RKO (cell line): Measurements from ENCODE around the gene ESYT2.

Source experiments
- DNase-seq: peaks from one replicate; pipeline ENCODE4 v3.0.0-alpha.2; 2016; ENCODE audit warnings: low spot score

The ESYT2 gene

DNA sequence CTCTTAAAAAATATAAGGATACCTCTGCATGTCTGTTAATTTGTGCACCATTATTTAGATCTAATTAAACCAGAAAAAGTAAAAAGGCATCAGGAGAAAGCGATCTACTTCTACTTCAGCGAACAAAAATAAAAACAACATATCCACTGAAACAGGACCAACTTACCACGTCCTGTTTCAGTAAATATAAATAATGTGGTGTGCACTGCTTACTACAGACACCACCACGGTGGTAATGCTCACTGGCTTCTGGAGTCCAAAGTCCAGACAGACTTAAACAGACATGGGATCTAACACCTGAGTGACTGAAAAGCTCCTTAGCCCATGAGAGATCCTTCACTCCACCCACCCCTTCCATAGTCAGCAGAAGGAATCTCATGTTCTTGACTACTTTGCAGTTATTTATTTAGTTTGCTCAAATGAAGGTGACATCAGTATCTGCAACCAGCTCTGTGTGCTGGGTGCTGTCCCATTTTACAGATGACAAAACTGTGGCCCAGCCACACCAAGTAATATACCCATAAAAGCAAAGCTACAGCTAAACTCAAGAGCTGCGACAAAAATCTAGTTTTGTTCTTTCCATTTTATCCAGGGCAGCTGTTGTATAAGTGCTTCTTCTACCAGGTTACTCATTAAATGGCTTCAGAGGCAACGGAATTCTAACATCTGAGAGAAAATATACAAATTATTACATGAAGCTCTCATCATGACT lies 62.6 kb downstream of the ESYT2 start:
- DNase-seq = no peak

DNA sequence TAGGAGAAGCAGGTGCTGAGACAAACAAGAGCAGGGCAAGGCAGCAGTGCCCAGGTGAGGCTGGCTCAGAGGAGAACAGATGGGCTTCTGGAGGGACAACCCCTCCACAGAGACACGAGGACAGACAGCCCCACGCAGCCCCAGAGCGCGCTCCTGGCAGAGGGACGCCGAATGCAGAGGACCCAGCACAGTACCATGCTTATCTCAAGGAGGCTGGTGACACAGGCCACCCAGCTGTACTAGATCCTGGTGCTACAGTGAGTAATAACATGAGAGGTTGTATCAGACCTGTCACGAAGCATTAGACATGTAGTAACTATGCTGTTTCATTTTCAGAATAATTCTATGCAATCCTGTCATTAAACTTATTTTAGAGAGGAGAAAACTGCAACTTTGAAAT lies 64.3 kb downstream of the ESYT2 start:
- no peak for DNase-seq

DNA sequence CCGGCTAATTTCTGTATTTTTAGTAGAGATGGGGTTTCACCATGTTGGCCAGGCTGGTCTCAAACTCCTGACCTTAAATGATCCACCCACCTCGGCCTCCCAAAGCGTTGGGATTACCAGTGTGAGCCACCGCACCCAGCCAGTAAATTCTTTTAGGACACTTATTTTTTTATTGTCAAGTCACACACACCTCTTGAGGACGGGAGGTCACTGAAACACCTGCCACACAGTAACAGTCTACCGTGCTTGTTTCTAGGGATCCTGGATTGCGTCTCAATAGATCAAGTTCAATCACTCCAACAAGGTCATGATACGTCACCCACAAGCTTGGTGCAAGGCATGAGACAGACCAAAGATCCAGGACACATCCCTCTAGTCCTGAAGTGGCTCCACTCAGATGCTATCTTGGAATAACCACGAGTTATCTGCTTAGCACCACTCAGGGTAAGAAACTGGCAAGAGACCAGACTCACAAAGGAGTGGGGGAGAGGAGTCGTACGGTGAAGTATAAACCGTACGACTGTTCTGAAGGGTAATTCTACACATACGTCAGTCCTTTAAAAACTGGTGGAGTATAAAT lies 65.8 kb downstream of the ESYT2 start:
- no peak for DNase-seq

DNA sequence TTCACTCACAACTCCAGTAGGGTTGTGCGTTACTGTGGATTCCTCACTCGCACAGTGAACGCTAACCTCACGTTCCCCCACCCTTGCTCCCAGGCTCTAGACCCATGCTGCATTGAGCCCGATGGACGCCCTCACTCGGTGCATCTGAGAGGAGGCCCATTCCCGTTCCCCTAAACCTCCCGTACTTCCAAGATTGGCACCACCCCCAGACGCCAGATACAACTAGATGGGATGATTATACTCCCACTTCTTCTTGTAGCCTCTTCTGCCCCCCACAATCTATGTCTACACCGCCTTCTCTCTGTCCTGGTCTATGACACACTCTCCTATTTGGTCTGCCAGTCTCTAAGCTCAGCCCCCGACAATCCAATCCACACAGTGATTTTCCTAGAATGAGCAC lies 67.4 kb downstream of the ESYT2 start:
- no peak for DNase-seq

DNA sequence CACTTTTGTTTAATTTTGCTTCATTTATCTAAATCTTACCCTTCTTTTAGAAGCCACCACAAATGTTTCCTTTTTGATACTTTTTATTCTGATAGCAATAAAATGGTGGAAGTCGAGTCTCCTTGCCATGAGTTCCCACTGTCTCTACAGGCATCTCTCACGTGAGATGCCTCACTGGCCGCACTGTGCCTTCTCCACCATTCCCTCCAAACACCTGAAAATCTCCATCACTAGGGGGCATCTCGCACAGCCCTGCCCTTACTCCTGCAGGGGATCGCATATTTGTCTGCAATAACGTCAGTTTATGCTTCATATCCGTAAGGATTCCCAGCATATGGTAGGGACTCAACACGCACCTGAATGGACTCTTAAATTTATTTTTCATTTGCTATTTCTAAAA lies 68.4 kb downstream of the ESYT2 start:
- DNase-seq = no peak

DNA sequence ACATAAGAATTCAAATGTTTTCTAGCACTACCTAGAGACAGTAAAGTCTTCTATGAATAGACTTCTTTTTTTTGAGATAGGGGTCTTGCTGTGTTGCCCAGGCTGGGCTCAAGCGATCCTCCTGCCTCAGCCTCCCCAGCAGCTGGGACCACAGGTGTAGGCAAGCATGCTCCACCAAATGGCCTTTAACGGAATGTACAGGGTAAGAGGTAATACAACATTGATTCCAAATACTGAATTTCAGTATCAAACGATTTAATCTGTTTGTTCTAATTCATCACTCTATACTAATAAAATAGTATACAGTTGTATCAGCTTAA lies 68.9 kb downstream of the ESYT2 start:
- DNase-seq = no peak

DNA sequence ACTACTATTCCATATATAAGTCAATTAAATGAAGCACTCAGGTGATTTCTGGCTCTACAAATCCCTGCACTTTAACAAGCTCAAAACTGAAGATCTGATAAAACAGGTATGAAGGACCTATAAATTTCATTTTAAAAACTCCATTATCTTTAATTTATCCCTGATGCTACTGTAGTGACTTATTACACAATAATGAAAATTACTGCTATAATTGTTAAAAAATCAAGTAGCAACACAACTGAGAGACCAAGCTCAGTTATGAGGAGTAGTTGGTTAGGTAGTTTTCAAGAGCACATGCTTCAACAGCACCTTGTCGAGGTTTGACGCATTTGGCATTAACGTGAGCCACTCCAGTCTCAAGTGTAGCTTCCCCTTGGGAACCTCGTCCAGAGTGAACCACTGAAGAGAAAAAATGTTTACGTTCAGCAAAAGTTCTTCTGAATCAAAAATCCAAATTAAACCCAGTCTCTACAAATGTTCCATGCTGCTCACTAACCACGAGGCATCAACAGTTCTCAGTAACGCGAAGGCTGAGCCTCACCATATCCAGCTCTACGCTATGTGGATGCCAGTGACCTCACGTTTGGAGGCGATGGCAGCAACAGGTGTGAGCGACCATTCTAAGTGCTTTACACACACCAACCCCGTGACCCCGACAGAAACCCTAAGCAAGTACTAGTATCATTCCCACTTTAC lies 69.4 kb downstream of the ESYT2 start:
- no peak for DNase-seq

DNA sequence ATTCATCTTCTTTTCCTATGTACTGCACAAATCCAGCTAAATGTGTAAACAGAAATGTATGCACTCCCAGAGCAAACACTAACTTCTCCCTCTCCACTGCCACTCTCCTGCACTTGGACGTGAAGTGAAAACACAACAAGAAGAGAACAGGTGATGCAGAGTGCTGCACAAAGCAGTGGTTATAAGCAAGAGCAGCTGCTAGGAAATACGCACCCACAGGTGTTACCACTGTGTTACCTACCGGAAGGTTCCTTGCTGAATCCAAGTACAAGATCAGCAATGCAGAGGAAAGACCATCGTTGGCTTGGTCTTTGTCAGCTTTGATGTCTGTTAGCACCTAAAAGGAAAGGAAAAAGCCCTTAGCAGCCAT lies 70.1 kb downstream of the ESYT2 start:
- no peak for DNase-seq

DNA sequence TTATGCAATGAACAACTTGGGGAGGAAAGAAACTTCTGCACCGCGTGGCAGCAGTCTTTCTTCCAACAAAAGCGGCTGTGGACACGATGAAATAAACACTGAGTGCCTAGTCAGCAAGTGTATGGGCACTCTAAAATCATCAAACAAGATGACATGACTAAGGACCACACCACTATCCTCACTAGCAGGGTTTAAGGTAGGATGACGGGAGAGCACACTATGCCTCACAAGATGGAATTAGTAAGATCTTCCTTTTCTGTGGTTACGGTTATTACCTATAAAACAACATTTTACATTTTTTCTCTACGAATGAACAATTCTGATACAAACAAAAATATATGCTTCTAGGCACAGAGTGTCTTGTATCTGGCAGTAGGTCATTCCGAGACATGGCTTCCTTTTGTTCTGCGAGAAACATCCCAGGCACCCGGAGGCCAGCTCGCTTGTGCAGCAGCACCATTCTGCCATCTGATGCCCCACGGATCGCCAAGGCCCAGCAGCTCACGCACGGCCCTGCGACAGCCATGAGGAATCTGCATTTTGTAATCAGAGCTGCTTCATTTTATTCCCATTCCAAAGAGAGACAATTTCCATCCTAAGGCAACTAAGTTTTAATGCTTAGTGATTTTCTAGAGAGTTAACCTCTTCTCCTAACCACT lies 70.6 kb downstream of the ESYT2 start:
- no peak for DNase-seq

DNA sequence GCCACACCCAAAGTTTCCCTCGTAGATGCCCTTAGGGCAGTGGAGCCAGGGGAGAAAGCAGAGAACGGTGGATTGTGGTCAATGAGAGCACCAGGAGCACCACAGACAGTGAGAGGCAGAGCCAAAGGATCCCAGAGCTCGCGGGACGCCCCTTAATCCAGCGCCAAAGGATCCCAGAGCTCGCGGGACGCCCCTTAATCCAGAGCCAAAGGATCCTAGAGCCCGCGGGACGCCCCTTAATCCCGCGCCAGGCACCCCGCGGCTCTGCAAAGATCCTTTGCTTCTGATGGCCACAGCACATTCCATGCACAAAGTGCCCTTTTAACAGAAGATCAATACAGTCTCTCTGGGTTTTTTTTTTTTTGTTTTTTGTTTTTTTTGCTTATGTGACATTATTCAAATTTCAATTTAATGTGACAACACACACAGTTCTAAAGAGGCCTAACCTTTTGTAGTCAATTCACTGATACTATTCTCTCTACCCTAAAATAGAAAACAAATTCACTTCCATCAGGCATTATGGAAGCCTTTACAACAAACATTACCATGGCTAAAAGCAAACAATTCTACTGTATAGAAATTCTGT lies 71.8 kb downstream of the ESYT2 start:
- no peak for DNase-seq

DNA sequence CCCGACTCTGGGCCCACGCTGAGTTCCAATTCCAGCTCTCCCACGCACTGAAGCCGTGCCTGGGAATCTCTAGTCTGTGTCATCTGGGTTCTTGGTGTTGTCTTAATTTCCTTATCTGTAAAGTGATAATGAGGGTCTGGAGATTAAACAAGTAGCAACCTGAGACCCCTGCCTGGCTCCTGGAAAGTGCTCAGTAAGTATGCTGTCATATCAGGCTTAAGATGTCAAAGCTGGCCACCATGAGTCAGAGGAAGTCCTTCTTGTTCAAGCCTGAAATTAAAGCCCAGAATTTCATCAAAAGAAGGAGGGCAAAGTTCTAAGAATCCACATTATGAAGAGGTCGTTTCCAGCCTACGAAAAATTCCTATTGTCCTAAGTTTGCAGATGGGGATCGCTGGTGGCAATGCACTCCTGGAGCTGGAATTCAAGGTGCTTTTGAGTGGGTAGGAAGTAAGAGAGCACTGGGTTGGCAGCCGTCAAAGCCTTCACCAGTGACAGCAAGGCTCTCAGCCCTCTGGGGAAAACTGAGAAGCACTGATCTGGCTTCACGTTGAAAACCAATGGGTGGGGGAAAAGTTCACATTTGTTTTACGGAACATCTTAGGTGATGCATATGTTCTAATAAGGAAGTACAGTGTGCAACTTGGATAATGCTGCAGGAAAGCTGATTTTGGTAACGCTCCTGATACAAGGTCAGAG lies 74.4 kb downstream of the ESYT2 start:
- DNase-seq = no peak

DNA sequence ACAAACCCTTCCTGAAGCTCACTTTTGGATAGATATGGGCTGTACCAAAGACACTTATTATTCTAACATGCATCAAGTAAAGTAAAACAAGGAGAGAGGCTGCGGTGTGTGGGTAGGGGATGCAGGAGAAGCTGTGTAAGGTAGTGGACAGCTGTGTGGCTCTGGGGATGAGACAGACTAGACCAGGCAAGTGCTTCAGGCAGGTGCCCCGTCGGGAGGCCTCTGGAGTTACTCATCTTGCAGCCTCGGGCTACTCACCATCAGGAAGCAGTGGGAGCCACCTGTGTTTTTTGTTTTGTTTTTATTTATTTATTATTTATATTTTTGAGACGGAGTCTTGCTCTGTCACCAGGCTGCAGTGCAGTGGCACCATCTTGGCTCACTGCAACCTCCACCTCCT lies 75.4 kb downstream of the ESYT2 start:
- no peak for DNase-seq

DNA sequence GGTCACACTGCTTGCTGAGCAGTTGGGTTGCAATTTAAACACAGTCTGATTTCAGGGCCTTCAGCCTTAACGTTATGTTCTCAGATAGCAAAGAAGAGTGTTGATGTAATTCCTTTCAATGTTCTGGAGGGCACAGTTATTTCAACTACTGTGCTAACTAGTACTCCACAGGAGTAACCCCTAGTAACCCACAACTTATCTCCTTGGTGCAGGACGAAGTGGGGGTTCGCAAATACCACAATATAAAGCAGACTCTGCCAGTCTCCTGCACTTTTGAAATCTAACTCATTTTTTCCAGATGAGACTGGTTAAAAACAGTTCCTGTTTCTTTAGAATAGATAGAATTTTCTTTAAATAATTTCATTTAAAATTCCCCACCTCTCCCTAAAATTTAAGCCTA lies 77.6 kb downstream of the ESYT2 start:
- DNase-seq = no peak

DNA sequence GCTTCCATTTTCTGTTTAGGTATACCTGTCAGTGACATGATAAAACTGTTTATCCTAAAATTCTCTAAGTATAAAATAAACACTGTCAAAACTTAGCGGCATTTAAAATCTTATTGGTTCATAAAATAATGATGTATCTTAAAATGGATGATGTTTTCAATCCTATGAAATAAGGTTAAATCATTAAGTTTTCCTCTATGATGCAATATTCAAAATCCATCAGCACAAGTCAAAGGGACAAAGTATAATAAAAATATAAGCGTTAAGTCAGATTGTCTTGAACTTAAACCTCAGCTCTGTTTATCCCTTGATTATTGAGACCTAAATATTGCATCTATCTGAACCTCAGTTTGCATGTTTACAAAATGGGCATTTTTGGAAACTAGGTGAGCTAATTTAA lies 78.1 kb downstream of the ESYT2 start:
- no peak for DNase-seq

DNA sequence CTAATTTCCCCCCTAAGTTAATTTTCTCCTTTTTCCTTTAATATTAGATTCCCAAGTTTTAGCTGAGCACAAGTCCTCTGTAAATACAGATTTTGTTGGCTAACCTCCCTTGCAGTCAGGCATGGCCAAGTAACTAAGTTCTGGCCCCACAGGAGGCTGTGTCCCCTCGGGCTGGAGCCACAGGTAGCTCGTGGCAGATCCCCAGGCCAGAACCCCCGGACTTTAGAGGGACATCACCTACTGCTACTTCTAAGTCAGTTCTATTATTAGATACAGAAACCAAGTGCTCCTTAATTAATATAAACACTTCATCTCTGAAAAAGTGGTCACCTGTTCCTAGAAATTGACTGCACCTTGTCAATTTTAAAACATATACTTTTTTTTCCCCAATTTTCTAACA lies 78.6 kb downstream of the ESYT2 start:
- no peak for DNase-seq

DNA sequence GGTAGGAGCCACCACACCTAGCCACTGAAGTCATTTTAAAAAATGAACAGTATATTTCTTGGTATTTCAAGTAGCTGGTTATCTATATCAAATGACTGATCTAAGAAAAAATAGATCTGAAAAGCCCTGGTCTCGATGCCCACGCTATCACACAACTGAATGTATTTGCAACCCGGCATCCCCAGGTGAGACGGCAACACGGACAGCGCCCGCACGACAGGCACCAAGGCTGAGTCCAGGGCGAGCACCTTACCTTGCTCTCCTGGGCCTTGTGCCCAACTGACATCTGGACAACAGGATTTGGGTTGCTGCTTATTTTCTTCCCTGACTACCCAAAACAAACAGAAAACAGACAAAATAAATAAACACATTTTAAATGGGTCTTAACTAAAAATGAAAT lies 79.9 kb downstream of the ESYT2 start:
- DNase-seq = no peak

DNA sequence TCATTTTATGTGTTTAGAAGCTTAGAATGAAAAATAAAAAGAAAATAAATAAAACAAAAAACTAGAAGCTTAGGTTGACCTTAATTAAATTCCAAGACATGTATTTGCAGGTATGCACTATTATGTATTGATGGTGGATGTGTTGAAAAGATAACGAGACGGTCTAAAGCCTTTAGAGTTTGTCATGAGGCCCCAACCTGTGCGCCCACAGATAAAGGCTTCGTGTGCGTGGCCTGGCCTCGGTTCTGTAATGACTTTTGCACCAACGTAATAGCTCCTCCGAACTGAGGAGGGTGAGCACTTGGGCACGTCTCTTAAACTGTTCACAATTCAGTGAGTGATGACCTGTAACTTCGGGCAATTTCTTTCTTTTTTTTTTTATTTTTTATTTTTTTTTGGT lies 81.0 kb downstream of the ESYT2 start:
- no peak for DNase-seq

DNA sequence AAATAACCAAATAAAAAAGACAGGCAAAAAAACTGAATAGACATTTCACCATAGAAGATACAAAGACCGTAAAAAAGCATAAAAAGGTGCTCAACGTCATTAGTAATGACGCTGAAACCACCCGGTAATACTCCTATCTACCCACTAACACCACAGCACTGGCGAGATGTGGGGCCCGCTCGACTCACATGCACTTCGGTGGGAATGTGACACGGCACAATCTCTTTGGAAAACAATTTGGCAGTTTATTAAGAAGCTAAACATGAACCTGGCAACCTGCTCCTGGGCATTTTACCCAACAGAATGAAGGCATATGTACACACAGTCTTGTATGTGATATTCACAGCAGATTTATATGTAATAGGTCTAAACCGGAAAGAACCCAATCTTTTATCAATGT lies 81.9 kb downstream of the ESYT2 start:
- no peak for DNase-seq

DNA sequence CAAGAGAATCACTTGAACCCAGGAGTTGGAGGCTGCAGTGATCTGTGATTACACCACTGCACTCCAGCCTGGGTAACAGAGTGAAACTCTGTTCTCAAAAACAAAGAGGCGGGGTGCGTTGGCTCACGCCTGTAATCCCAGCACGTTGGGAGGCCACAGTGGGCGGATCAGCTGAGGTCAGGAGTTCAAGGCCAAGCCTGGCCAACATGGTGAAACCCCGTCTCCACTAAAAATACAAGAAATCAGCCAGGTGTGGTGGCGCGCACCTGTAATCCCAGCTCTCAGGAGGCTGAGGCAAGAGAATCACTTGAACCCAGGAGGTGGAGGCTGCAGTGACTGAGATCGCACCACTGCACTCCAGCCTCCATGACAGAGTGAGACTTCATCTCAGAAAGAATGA lies 82.4 kb downstream of the ESYT2 start:
- no peak for DNase-seq

DNA sequence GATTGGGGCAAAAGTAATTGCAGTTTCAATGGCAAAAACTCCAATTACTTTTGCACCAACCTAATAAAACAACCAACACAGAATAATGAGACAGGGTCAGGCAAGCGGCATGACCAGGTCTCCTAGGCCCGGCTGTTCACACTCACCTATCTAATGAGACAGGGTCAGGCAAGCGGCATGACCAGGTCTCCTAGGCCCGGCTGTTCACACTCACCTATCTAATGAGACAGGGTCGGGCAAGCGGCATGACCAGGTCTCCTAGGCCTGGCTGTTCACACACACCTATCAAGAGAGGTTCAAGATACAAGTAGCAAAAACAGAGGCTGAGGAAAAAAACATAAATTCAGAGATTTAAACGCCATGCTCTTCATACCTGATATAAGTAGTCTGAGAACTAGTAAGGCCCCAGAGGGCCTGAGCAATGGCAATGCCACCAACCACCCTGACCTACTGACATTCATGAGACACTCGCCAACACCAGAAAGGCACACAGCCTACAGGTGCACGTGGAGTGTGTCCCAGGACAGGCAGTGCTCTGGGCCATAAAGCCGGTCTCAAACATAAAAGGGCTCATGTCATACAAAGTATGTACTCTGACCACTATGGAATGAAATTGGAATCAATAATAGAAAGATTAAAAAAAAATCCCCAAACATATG lies 84.1 kb downstream of the ESYT2 start:
- no peak for DNase-seq

DNA sequence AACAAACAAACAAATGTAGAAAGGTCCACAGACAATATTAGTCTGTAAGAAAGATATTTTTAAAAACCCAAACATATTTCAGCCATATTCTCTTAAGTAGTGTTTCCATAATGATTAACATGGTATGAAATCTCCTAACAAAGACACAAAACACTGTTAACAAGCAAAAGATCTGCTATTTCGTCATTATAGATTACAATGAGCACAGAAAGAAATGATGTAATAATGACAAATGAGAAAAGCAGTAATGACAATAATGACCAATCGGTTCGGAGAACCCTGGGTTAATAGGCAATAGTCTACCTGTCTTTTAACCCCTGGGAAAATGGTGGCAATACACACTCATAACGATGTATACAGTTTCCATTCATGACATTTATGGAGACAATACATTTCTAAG lies 85.2 kb downstream of the ESYT2 start:
- no peak for DNase-seq

DNA sequence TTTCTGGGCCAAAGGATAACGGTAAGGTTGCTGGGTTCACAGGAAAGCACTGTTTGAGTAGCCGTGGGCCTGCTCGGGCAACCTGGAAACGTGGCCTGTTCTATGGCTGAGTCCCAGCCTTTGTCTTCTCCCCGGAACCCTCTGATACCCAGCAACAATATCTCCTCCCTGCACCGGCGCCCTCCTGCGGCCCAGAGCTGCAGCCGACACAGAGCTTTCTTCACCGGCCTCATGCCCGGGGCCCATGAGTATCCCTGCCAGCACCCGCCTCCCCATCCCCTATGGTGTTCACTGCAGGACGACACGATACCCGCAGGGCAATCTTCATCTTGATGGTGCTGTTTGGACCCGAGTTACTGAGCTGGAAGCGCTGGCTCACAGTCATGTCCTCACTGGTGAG lies 86.1 kb downstream of the ESYT2 start:
- no peak for DNase-seq
